Transverse colon (tissue), 4 donors: Measurements from ENCODE around the gene TNFRSF8. TPM values are rescaled to one million over a fixed set of nuclear protein-coding genes. Genes with fewer than 3 reads are reported as not detected.
A peak's percentile ranks its signal among the peaks of the same experiment; 100 is the strongest.

Source experiments
- DNase-seq: peaks from one replicate; pipeline ENCODE4 v3.0.0-alpha.2; 2019
- H3K27ac ChIP-seq, 4 donors: fragments of 200-600 bp; sonication (generic); 2 replicates each; pipeline ENCODE4 v1.5.1; 2016 to 2018; ENCODE audit warnings: inconsistent platforms in 4 of 4
- H3K27me3 ChIP-seq: fragments of 200-600 bp; sonication (generic); 2 replicates; pipeline ENCODE4 v1.5.1; 2017; ENCODE audit warnings: inconsistent platforms
- H3K36me3 ChIP-seq, 4 donors: fragments of 200-600 bp; sonication (generic); 2 replicates each; pipeline ENCODE4 v1.5.1; 2017 to 2019; ENCODE audit warnings: inconsistent platforms in 4 of 4
- H3K4me1 ChIP-seq, 4 donors: fragments of 200-600 bp; sonication (generic); 2 replicates each; pipeline ENCODE4 v1.5.1; 2017 to 2020; ENCODE audit warnings: inconsistent platforms in 4 of 4
- H3K4me3 ChIP-seq, 4 donors: fragments of 200-600 bp; sonication (generic); 1 replicate in 1 of 4; 2 replicates in 3 of 4; pipeline versions ENCODE4 v1.5.1 to v1.6.1; 2017 to 2019; ENCODE audit warnings: inconsistent platforms in 4 of 4
- H3K9me3 ChIP-seq, 2 donors: fragments of 200-600 bp; sonication (generic); 2 replicates each; pipeline ENCODE4 v1.5.1; 2017 to 2019; ENCODE audit warnings: inconsistent platforms in 2 of 2
- EP300 ChIP-seq: sonication (generic); formaldehyde crosslinking; IDR thresholded peaks from one replicate; pipeline ENCODE4 v1.6.1; 2017; ENCODE audit warnings: antibody characterized with exemption, low read depth
- POLR2A ChIP-seq: fragments of 450-650 bp; IDR thresholded peaks from one replicate; pipeline ENCODE4 v1.6.1; 2016; ENCODE audit warnings: antibody characterized with exemption, mild to moderate bottlenecking, moderate library complexity
- POLR2AphosphoS5 ChIP-seq, 3 donors: sonication (generic); formaldehyde crosslinking; IDR thresholded peaks; one replicate each; pipeline ENCODE4 v1.6.1; 2016; ENCODE audit warnings: antibody characterized with exemption in 3 of 3
- WGBS, 2 donors: methylation state at CpG; one replicate each; pipeline ENCODE4 v1.1.5; 2018; ENCODE audit warnings: low coverage in 1 of 2; 5-methylcytosine and 5-hydroxymethylcytosine counted together
- in situ Hi-C, 4 donors: fragments of 200-750 bp; cut with MboI; loops; one replicate each; pipeline versions ENCODE4 v1.15.0 to v1.15.1; 2017; ENCODE audit warnings: low sequenced_read_pairs in 3 of 4, low pct_ligation_motif_present in 1 of 4, low pct_unique_long_range_greater_than_20kb in 1 of 4
- intact Hi-C: fragments of 100-400 bp; cut with DNase I; formaldehyde crosslinking; loops from one replicate; pipeline ENCODE4 v1.15.1; 2023; ENCODE audit warnings: low total_unique reads
- total RNA-seq, 4 donors: library from RNA; depleted of rRNA; stranded (reverse); fragments of >200 nt; gene quantifications; one replicate each; pipeline ENCODE4 v1.1.0, GENCODE V29; 2016
- TF ChIP-seq, protein P1 (sequence below), 5 experiments: fragments of 200-600 bp in 3 of 5; fragments of 450-650 bp in 2 of 5; sonication (generic) in 3 of 5; IDR thresholded peaks; 1 replicate in 2 of 5; 2 replicates in 3 of 5; pipeline ENCODE4 v1.5.1; 2016 to 2017; ENCODE audit warnings: antibody characterized with exemption in 5 of 5, inconsistent platforms in 3 of 5, mild to moderate bottlenecking in 2 of 5, moderate library complexity in 1 of 5

Gene TNFRSF8
- total RNA-seq, 4 donors from 2014 or later = 0.16 TPM; not detected in 3

DNA sequence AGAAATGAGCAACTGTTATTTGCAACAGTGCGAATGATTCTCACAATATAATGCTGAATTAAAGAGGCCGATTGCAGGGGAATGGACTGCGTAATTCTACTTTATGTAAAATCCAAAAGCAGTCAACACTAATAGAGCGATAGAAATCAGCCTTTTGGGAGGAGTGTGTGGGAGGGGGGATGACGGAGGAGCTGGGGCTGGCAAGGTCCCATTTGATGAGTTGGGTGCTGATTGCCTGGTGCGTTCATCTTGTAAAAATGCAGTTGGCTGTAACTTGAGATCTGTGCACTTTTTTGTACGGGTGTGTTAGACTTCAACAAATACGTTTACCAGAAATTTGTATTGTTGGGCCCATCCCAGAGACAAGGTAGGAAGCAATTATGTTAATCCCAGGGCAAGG, 20.7 kb downstream of the TNFRSF8 start:
- no peak for DNase-seq
- 78 to 87% methylated on average over 8 of the region's 8 CpGs for WGBS, 2 donors
- H3K36me3 ChIP-seq = no peaks in the 10 kb centered on the region
- H3K27me3 ChIP-seq = peaks cover 2% of the 10 kb centered on the region
- H3K27ac ChIP-seq = no peak overlapping the region
- in situ Hi-C loops (no loop called here), intact Hi-C loops (no loop called here)
- peaks cover 0 to 4% (median 2%) of the 10 kb centered on the region in 4 donors for H3K4me1 ChIP-seq
- TF ChIP-seq EP300 = no peak
- TF ChIP-seq POLR2AphosphoS5 (IDR thresholded peaks at IDR 0.05) = no peak
- TF ChIP-seq POLR2A = no peak
- TF ChIP-seq, protein P1, sequence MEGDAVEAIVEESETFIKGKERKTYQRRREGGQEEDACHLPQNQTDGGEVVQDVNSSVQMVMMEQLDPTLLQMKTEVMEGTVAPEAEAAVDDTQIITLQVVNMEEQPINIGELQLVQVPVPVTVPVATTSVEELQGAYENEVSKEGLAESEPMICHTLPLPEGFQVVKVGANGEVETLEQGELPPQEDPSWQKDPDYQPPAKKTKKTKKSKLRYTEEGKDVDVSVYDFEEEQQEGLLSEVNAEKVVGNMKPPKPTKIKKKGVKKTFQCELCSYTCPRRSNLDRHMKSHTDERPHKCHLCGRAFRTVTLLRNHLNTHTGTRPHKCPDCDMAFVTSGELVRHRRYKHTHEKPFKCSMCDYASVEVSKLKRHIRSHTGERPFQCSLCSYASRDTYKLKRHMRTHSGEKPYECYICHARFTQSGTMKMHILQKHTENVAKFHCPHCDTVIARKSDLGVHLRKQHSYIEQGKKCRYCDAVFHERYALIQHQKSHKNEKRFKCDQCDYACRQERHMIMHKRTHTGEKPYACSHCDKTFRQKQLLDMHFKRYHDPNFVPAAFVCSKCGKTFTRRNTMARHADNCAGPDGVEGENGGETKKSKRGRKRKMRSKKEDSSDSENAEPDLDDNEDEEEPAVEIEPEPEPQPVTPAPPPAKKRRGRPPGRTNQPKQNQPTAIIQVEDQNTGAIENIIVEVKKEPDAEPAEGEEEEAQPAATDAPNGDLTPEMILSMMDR (IDR thresholded peaks at IDR 0.05) = no peak
- no peaks in the 10 kb centered on the region for H3K9me3 ChIP-seq
- no peak overlapping the region for H3K4me3 ChIP-seq

GRCh38 chr1:12085643-12086260, 22.6 kb downstream of the TNFRSF8 start:
- Histone ChIP-seq H3K9me3 (no peaks in the 10 kb centered on the region), H3K36me3 (no peaks in the 10 kb centered on the region), H3K27me3 (no peaks in the 10 kb centered on the region), H3K4me1 (peaks cover 0 to 4% (median 0%) of the 10 kb centered on the region in 4 donors), H3K4me3 (no peak overlapping the region), H3K27ac (no peak overlapping the region)
- no peak for TF ChIP-seq POLR2AphosphoS5 (IDR thresholded peaks at IDR 0.05)
- TF ChIP-seq, protein P1 (IDR thresholded peaks at IDR 0.05) = no peak
- intact Hi-C loops (no loop called here), in situ Hi-C loops (no loop called here)
- WGBS, 2 donors = 72 to 89% methylated on average over 3 to 14 of the region's 14 CpGs
- no peak for DNase-seq

GRCh38 chr1:12087797-12088314, 24.8 kb downstream of the TNFRSF8 start:
- in situ Hi-C loops (no loop called here), intact Hi-C loops (no loop called here)
- peaks cover 0 to 4% (median 0%) of the 10 kb centered on the region in 4 donors for H3K4me1 ChIP-seq
- DNase-seq = no peak
- H3K9me3 ChIP-seq = no peaks in the 10 kb centered on the region
- H3K4me3 ChIP-seq = no peak overlapping the region
- no peak overlapping the region for H3K27ac ChIP-seq
- WGBS, 2 donors = 0 to 44% methylated on average over 1 to 9 of the region's 9 CpGs
- H3K36me3 ChIP-seq = no peaks in the 10 kb centered on the region
- TF ChIP-seq, protein P1 (IDR thresholded peaks at IDR 0.05) = no peak
- TF ChIP-seq POLR2AphosphoS5 (IDR thresholded peaks at IDR 0.05) (no peak), POLR2A (no peak), EP300 (no peak)
- H3K27me3 ChIP-seq = no peaks in the 10 kb centered on the region

GRCh38 chr1:12088607-12089006, 25.5 kb downstream of the TNFRSF8 start:
- Histone ChIP-seq H3K4me1 (peaks cover 0 to 4% (median 0%) of the 10 kb centered on the region in 4 donors), H3K27me3 (no peaks in the 10 kb centered on the region), H3K9me3 (no peaks in the 10 kb centered on the region), H3K36me3 (no peaks in the 10 kb centered on the region), H3K27ac (no peak overlapping the region), H3K4me3 (no peak overlapping the region)
- DNase-seq = peak; percentile 34
- in situ Hi-C loops (no loop called here), intact Hi-C loops (no loop called here)
- 63% methylated on average over 6 of the region's 6 CpGs; no CpG with 5 or more reads in 1 of the 2 donors for WGBS, 2 donors
- no peak for TF ChIP-seq EP300
- TF ChIP-seq POLR2AphosphoS5 (IDR thresholded peaks at IDR 0.05) = no peak
- no peak for TF ChIP-seq POLR2A
- TF ChIP-seq, protein P1 (IDR thresholded peaks at IDR 0.05) = no peak
